DOHH2 (cell line): ENCODE measurements around the gene PRRX1.

Source experiments
- H3F3A ChIP-seq: fragments of 200-600 bp; sonication (generic), shearing (Covaris generic); 2 replicates; pipeline ENCODE4 v1.6.0; 2016; ENCODE audit warnings: antibody characterized with exemption, mild to moderate bottlenecking; ENCODE audit not compliant: control insufficient read depth, insufficient read depth
- H3K27ac ChIP-seq: fragments of 200-600 bp; sonication (generic); 2 replicates; pipeline ENCODE4 v1.5.1; 2014; ENCODE audit warnings: low read depth, mild to moderate bottlenecking, low read length, moderate library complexity
- H3K27me3 ChIP-seq: fragments of 200-600 bp; sonication (generic); 2 replicates; pipeline ENCODE4 v1.6.1; 2014; ENCODE audit warnings: mild to moderate bottlenecking, low read length, mixed read lengths; ENCODE audit not compliant: control insufficient read depth
- H3K36me3 ChIP-seq: fragments of 200-600 bp; sonication (generic); 2 replicates; pipeline ENCODE4 v1.6.1; 2014; ENCODE audit warnings: mild to moderate bottlenecking, low read length, moderate library complexity, mixed read lengths; ENCODE audit not compliant: control insufficient read depth
- H3K4me1 ChIP-seq: fragments of 200-600 bp; sonication (generic); 2 replicates; pipeline ENCODE4 v1.6.1; 2014; ENCODE audit warnings: mild to moderate bottlenecking, low read length, mixed read lengths; ENCODE audit not compliant: control insufficient read depth
- H3K4me2 ChIP-seq: fragments of 200-600 bp; sonication (generic); 2 replicates; pipeline ENCODE4 v1.6.0; 2014; ENCODE audit warnings: mild to moderate bottlenecking, low read length, moderate library complexity
- H3K4me3 ChIP-seq: fragments of 200-600 bp; sonication (generic); 2 replicates; pipeline ENCODE4 v1.5.1; 2014; ENCODE audit warnings: mild to moderate bottlenecking, low read length, mixed read lengths
- H3K79me2 ChIP-seq: fragments of 200-600 bp; sonication (generic); 2 replicates; pipeline ENCODE4 v1.6.1; 2014; ENCODE audit warnings: mild to moderate bottlenecking, low read length, mixed read lengths; ENCODE audit not compliant: control insufficient read depth
- H3K9me2 ChIP-seq: fragments of 200-600 bp; sonication (generic); replicated peaks from 2 replicates; pipeline ENCODE4 v1.6.1; 2014; ENCODE audit warnings: mild to moderate bottlenecking, low read length, mixed read lengths; ENCODE audit not compliant: control insufficient read depth
- H3K9me3 ChIP-seq: fragments of 200-600 bp; sonication (generic); 2 replicates; pipeline ENCODE4 v1.6.1; 2014; ENCODE audit warnings: antibody characterized with exemption, low read length, mixed read lengths; ENCODE audit not compliant: control insufficient read depth, insufficient read depth
- H4K20me1 ChIP-seq: fragments of 200-600 bp; sonication (generic); 2 replicates; pipeline ENCODE4 v1.6.0; 2014; ENCODE audit warnings: low read depth, mild to moderate bottlenecking, antibody characterized with exemption, low read length, moderate library complexity; ENCODE audit not compliant: control insufficient read depth, insufficient read depth
- CTCF ChIP-seq: fragments of 200-600 bp; sonication (generic); IDR thresholded peaks from one replicate; pipeline ENCODE4 v1.5.1; 2014; ENCODE audit warnings: antibody characterized with exemption, mild to moderate bottlenecking, low read depth, low read length; ENCODE audit not compliant: poor library complexity, severe bottlenecking
- EZH2phosphoT487 ChIP-seq: fragments of 200-600 bp; sonication (generic); IDR thresholded peaks from 2 replicates; pipeline ENCODE4 v1.6.1; 2017; ENCODE audit warnings: borderline replicate concordance, mild to moderate bottlenecking, antibody characterized with exemption, low read length, moderate library complexity, mixed read lengths

The PRRX1 gene

GRCh38 chr1:170714163-170714562 lies 50.2 kb downstream of the PRRX1 start:
- no peaks in the 10 kb centered on the region for H4K20me1 ChIP-seq
- H3K4me3 ChIP-seq: no peak overlapping the region
- no peaks in the 10 kb centered on the region for H3F3A ChIP-seq
- TF ChIP-seq EZH2phosphoT487 (no peak), CTCF (no peak)
- H3K9me3 ChIP-seq: no peaks in the 10 kb centered on the region
- no peaks in the 10 kb centered on the region for H3K4me1 ChIP-seq
- no peaks in the 10 kb centered on the region for H3K27me3 ChIP-seq
- H3K9me2 ChIP-seq: no peaks in the 10 kb centered on the region
- no peaks in the 10 kb centered on the region for H3K79me2 ChIP-seq
- H3K27ac ChIP-seq: no peak overlapping the region
- no peak overlapping the region for H3K4me2 ChIP-seq
- H3K36me3 ChIP-seq: no peaks in the 10 kb centered on the region

GRCh38 chr1:170714938-170715337 lies 51.0 kb downstream of the PRRX1 start:
- no peaks in the 10 kb centered on the region for H3F3A ChIP-seq
- no peaks in the 10 kb centered on the region for H3K27me3 ChIP-seq
- no peaks in the 10 kb centered on the region for H3K79me2 ChIP-seq
- H3K9me2 ChIP-seq: no peaks in the 10 kb centered on the region
- no peak overlapping the region for H3K4me2 ChIP-seq
- no peaks in the 10 kb centered on the region for H3K4me1 ChIP-seq
- no peak overlapping the region for H3K4me3 ChIP-seq
- no peak overlapping the region for H3K27ac ChIP-seq
- no peaks in the 10 kb centered on the region for H4K20me1 ChIP-seq
- no peak for TF ChIP-seq CTCF
- no peak for TF ChIP-seq EZH2phosphoT487
- no peaks in the 10 kb centered on the region for H3K36me3 ChIP-seq
- H3K9me3 ChIP-seq: no peaks in the 10 kb centered on the region

- Histone ChIP-seq H3F3A (no peaks in the 10 kb centered on the region), H3K4me3 (no peak overlapping the region), H3K27ac (no peak overlapping the region), H3K79me2 (no peaks in the 10 kb centered on the region), H4K20me1 (no peaks in the 10 kb centered on the region), H3K27me3 (no peaks in the 10 kb centered on the region), H3K9me3 (no peaks in the 10 kb centered on the region), H3K9me2 (no peaks in the 10 kb centered on the region), H3K4me1 (no peaks in the 10 kb centered on the region), H3K4me2 (no peak overlapping the region), H3K36me3 (no peaks in the 10 kb centered on the region)
- TF ChIP-seq EZH2phosphoT487 (no peak), CTCF (no peak)
Observed at GRCh38 chr1:170716835-170717429, 53.0 kb downstream of the PRRX1 start.

GRCh38 chr1:170720661-170721060 lies 56.7 kb downstream of the PRRX1 start:
- Histone ChIP-seq H3F3A (no peaks in the 10 kb centered on the region), H3K27me3 (no peaks in the 10 kb centered on the region), H4K20me1 (no peaks in the 10 kb centered on the region), H3K4me3 (no peak overlapping the region), H3K9me3 (no peaks in the 10 kb centered on the region), H3K4me2 (no peak overlapping the region), H3K79me2 (no peaks in the 10 kb centered on the region), H3K9me2 (no peaks in the 10 kb centered on the region), H3K4me1 (no peaks in the 10 kb centered on the region), H3K27ac (no peak overlapping the region), H3K36me3 (no peaks in the 10 kb centered on the region)
- TF ChIP-seq EZH2phosphoT487 (no peak), CTCF (no peak)
